Endothelial cell of umbilical vein (primary cell): ENCODE data around the gene PPIE. TPM values are rescaled to one million over a fixed set of nuclear protein-coding genes. Genes with fewer than 3 reads are reported as not detected.

ENCODE experiments used
- BruUV-seq: library from RNA; stranded (reverse); fragments of 400-500 nt; replicated peaks from 2 replicates; lab custom pipeline; 2021; lab: Mats Ljungman, UMichigan
- CTCF ChIA-PET: fragments of 300-600, 350-600 bp; sonication (Branson Sonifier 250); formaldehyde crosslinking; loops from one replicate; lab custom pipeline; 2021; ENCODE audit warnings: antibody characterized with exemption, inconsistent platforms; lab: Charles Lee
- POLR2A ChIA-PET: fragments of 300-600, 350-600 bp; sonication (Branson Sonifier 250); formaldehyde crosslinking; loops from one replicate; lab custom pipeline; 2021; ENCODE audit warnings: antibody characterized with exemption, inconsistent platforms; lab: Charles Lee
- DNase-seq: peaks from one replicate; pipeline ENCODE4 v3.0.0-alpha.2; 2011; ENCODE audit warnings: low read depth, low spot score
- FAIRE-seq: peaks from 2 replicates; lab custom pipeline; 2011; peaks lifted over from hg19 to GRCh38; lab: Jason Lieb, UNC
- H2AFZ ChIP-seq: 2 replicates; pipeline ENCODE4 v1.6.0; 2012; ENCODE audit warnings: low read depth, low read length, control low read depth, inconsistent platforms
- H3K27ac ChIP-seq: 2 replicates; pipeline ENCODE4 v1.5.1; 2011; ENCODE audit warnings: low read depth, mild to moderate bottlenecking, control low read depth, low read length, moderate library complexity; ENCODE audit not compliant: insufficient read depth
- H3K27me3 ChIP-seq, 2 experiments: 2 replicates each; pipeline versions ENCODE4 v1.6.0 to v1.6.1; 2011; ENCODE audit warnings: low read length in 2 of 2, mixed read lengths in 1 of 2; ENCODE audit not compliant: control insufficient read depth in 2 of 2, insufficient read depth in 2 of 2
- H3K36me3 ChIP-seq, 2 experiments: 2 replicates in 1 of 2; 3 replicates in 1 of 2; pipeline ENCODE4 v1.5.1; 2011; ENCODE audit warnings: low read length in 2 of 2, mild to moderate bottlenecking in 1 of 2, moderate library complexity in 1 of 2; ENCODE audit not compliant: control insufficient read depth in 2 of 2, insufficient read depth in 2 of 2; ENCODE audit errors: extremely low read depth in 1 of 2
- H3K4me1 ChIP-seq: 3 replicates; pipeline ENCODE4 v1.5.1; 2011; ENCODE audit warnings: mild to moderate bottlenecking, low read length; ENCODE audit not compliant: control insufficient read depth, insufficient read depth; ENCODE audit errors: extremely low read depth
- H3K4me2 ChIP-seq: 2 replicates; pipeline ENCODE4 v1.6.1; 2011; ENCODE audit warnings: low read length, control low read depth, mixed read lengths; ENCODE audit not compliant: insufficient read depth
- H3K4me3 ChIP-seq, 3 experiments: fragments of 200-600 bp in 1 of 3; sonication (generic), shearing (Covaris generic) in 1 of 3; replicated peaks in 1 of 3; 2 replicates each; pipeline ENCODE4 v1.5.1; 2011 to 2016; ENCODE audit warnings: control low read depth in 3 of 3, low read length in 3 of 3, mild to moderate bottlenecking in 2 of 3, inconsistent platforms in 1 of 3, low read depth in 1 of 3, moderate library complexity in 1 of 3; ENCODE audit not compliant: insufficient read depth in 1 of 3
- H3K79me2 ChIP-seq: 2 replicates; pipeline ENCODE4 v1.6.0; 2012; ENCODE audit warnings: low read length, inconsistent platforms; ENCODE audit not compliant: control insufficient read depth, insufficient read depth
- H3K9ac ChIP-seq: replicated peaks from 2 replicates; pipeline ENCODE3; 2011; ENCODE audit warnings: low read length, control low read depth; ENCODE audit not compliant: insufficient read depth; ENCODE audit errors: extremely low read depth
- H3K9me1 ChIP-seq: replicated peaks from 3 replicates; pipeline ENCODE4 v1.6.0; 2011; ENCODE audit warnings: mild to moderate bottlenecking, low read length; ENCODE audit not compliant: control insufficient read depth, insufficient read depth; ENCODE audit errors: extremely low read depth
- H3K9me3 ChIP-seq: replicated peaks from 2 replicates; pipeline ENCODE4 v1.5.1; 2012; ENCODE audit warnings: low read length, inconsistent platforms; ENCODE audit not compliant: control insufficient read depth, insufficient read depth
- H4K20me1 ChIP-seq: replicated peaks from 2 replicates; pipeline ENCODE3; 2011; ENCODE audit warnings: mild to moderate bottlenecking, low read length; ENCODE audit not compliant: control insufficient read depth, insufficient read depth; ENCODE audit errors: extremely low read depth
- CTCF ChIP-seq, 2 donors: IDR thresholded peaks; 1 replicate in 1 of 2; 2 replicates in 1 of 2; pipeline ENCODE4 v1.5.1; 2011; ENCODE audit warnings: low read length in 2 of 2, mild to moderate bottlenecking in 2 of 2, moderate library complexity in 2 of 2, control low read depth in 1 of 2, inconsistent platforms in 1 of 2, low read depth in 1 of 2; ENCODE audit not compliant: insufficient read depth in 1 of 2; ENCODE audit errors: extremely low read depth in 1 of 2
- EZH2 ChIP-seq: IDR thresholded peaks from 2 replicates; pipeline ENCODE4 v1.6.1; 2012; ENCODE audit warnings: borderline replicate concordance, low read depth, mild to moderate bottlenecking, moderate library complexity, low read length, inconsistent platforms; ENCODE audit not compliant: severe bottlenecking
- FOS ChIP-seq: IDR thresholded peaks from 2 replicates; pipeline ENCODE4 v1.6.1; 2011; ENCODE audit warnings: mild to moderate bottlenecking, low read length, moderate library complexity, borderline replicate concordance; ENCODE audit not compliant: insufficient read depth
- GATA2 ChIP-seq: IDR thresholded peaks from 2 replicates; pipeline ENCODE4 v1.7.0; 2011; ENCODE audit warnings: low read depth, mild to moderate bottlenecking, moderate library complexity, mixed read lengths, low read length; ENCODE audit not compliant: insufficient read length, insufficient read depth
- JUN ChIP-seq: IDR thresholded peaks from 2 replicates; pipeline ENCODE4 v1.6.1; 2011; ENCODE audit warnings: borderline replicate concordance, low read depth; ENCODE audit not compliant: insufficient read length, insufficient read depth
- MAX ChIP-seq: IDR thresholded peaks from 2 replicates; pipeline ENCODE4 v1.6.1; 2011; ENCODE audit not compliant: insufficient read depth, insufficient read length
- MYC ChIP-seq: IDR thresholded peaks from one replicate; pipeline ENCODE4 v1.6.1; 2011; ENCODE audit warnings: mild to moderate bottlenecking, low read depth, low read length
- POLR2A ChIP-seq: IDR thresholded peaks from 2 replicates; pipeline ENCODE4 v1.6.1; 2012; ENCODE audit warnings: low read depth, mild to moderate bottlenecking, control low read depth, low read length
- POLR2AphosphoS5 ChIP-seq: IDR thresholded peaks from 2 replicates; pipeline ENCODE4 v1.6.1; 2012; ENCODE audit warnings: low read depth, mild to moderate bottlenecking, control low read depth, low read length, moderate library complexity; ENCODE audit not compliant: insufficient read depth
- dilution Hi-C: fragments of 300-500 bp; cut with MboI; formaldehyde crosslinking; loops from one replicate; pipeline ENCODE4 v1.15.0; 2019; ENCODE audit warnings: low sequenced_read_pairs; ENCODE audit not compliant: extremely low pct_ligation_motif_present
- intact Hi-C: fragments of 100-400 bp; cut with micrococcal nuclease; formaldehyde crosslinking; loops from one replicate; pipeline ENCODE4 v1.10.0; 2022
- polyA plus RNA-seq, 4 experiments: library from polyadenylated mRNA; depleted of rRNA in 3 of 4; stranded (reverse) in 3 of 4; unstranded in 1 of 4; fragments of >200 nt; gene quantifications; 2 replicates each; pipeline versions ENCODE4 v1.2.1 to v1.2.3, GENCODE V29; 2011 to 2012; ENCODE audit warnings: missing spikeins in 1 of 4
- total RNA-seq: library from RNA; stranded (reverse); gene quantifications from 2 replicates; pipeline ENCODE4 v1.2.3, GENCODE V29; 2021

The PPIE gene
- total and polyA plus RNA-seq, 2 donors (not counting 3 experiments of a cell fraction or from before 2014, with no cell fraction given) = 44.4 to 74.9 TPM

GRCh38 chr1:39700348-39700747 is 38.3 kb upstream of the PPIE start:
- POLR2A ChIA-PET = no interaction called here

More at GRCh38 chr1:39700348-39700747, 38.3 kb upstream of the PPIE start:
- dilution Hi-C loops (no loop called here), intact Hi-C loops (no loop called here)
- no peak for TF ChIP-seq CTCF (IDR thresholded peaks at IDR 0.05; ENCODE audit: extremely low read depth in 1 of 2, insufficient read depth in 1 of 2, low read depth in 1 of 2, low read length in 2 of 2)
- TF ChIP-seq MYC = no peak
- TF ChIP-seq MAX = no peak
- TF ChIP-seq POLR2A = no peak
- no peak for TF ChIP-seq FOS
- no peak for TF ChIP-seq GATA2
- no peak for TF ChIP-seq JUN
- no peak for TF ChIP-seq EZH2
- TF ChIP-seq POLR2AphosphoS5 = no peak
- H3K9ac ChIP-seq = no peak overlapping the region
- peaks cover 29 to 33% of the 10 kb centered on the region in 2 experiments for H3K27me3 ChIP-seq
- CTCF ChIA-PET = interaction anchor here (0.7 to 1.5 kb wide), 5 partner anchors 9 to 94 kb away, joined by 3 to 7 read pairs (median 4); partner anchors contain the start of genes HPCAL4 and NT5C1A
- no peaks in the 10 kb centered on the region for H3K79me2 ChIP-seq
- no peaks in the 10 kb centered on the region for H3K4me1 ChIP-seq
- H4K20me1 ChIP-seq = no peaks in the 10 kb centered on the region
- H3K9me1 ChIP-seq = no peaks in the 10 kb centered on the region
- no peak for FAIRE-seq
- no peak overlapping the region for H3K4me2 ChIP-seq
- no peak overlapping the region for H3K27ac ChIP-seq
- H3K36me3 ChIP-seq = no peaks in the 10 kb centered on the region
- DNase-seq = no peak
- BruUV-seq = no TSS peak
- no peak overlapping the region for H2AFZ ChIP-seq
- no peaks in the 10 kb centered on the region for H3K9me3 ChIP-seq
- no peak overlapping the region for H3K4me3 ChIP-seq
